Measurements from ENCODE around the gene PRIMA1.

PRIMA1 gene

DNA sequence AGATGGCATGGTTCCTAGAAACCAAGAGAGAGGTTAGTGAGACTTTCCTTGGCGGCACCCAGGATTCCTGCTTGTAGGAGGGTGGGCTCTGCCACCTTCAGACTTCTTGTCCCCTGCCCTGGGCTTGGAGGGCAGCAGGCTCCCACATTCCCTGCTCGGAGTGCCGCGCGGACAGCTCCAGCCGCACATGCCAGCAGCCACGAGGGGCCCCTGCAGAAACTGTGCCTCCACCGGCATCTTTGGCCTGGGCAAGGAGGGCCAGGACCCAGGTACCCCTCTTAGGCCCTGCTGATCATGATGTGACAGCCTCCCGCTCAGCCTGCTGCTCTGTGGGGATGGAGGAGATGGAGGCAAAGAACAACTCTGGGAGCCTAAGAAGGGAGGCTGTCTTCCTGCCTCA lies 62.3 kb downstream of the PRIMA1 start:
- Histone ChIP-seq H3K9me2 (ENCODE audit: low read depth, low read length) (no peaks in the 10 kb centered on the region), H3K36me3 (ENCODE audit: insufficient read depth, low read length) (no peaks in the 10 kb centered on the region), H3K9ac (ENCODE audit: low read length) (no peak overlapping the region), H3F3A (ENCODE audit: insufficient read depth, low read length) (no peaks in the 10 kb centered on the region), H3K9me3 (ENCODE audit: low read length) (no peaks in the 10 kb centered on the region), H3K4me2 (ENCODE audit: low read length) (no peak overlapping the region), H3K4me1 (ENCODE audit: insufficient read depth, low read length, severe bottlenecking) (no peaks in the 10 kb centered on the region), H3K27ac (ENCODE audit: low read depth, low read length, poor library complexity, severe bottlenecking) (no peak overlapping the region), H4K20me1 (ENCODE audit: insufficient read depth, low read length) (no peaks in the 10 kb centered on the region), H3K79me2 (ENCODE audit: insufficient read depth, low read length) (no peaks in the 10 kb centered on the region), H2AFZ (ENCODE audit: low read length) (no peak overlapping the region), H3K27me3 (ENCODE audit: insufficient read depth, low read length) (no peaks in the 10 kb centered on the region), H3K4me3 (ENCODE audit: low read depth, low read length, poor library complexity, severe bottlenecking) (no peak overlapping the region)
- TF ChIP-seq, protein P1, sequence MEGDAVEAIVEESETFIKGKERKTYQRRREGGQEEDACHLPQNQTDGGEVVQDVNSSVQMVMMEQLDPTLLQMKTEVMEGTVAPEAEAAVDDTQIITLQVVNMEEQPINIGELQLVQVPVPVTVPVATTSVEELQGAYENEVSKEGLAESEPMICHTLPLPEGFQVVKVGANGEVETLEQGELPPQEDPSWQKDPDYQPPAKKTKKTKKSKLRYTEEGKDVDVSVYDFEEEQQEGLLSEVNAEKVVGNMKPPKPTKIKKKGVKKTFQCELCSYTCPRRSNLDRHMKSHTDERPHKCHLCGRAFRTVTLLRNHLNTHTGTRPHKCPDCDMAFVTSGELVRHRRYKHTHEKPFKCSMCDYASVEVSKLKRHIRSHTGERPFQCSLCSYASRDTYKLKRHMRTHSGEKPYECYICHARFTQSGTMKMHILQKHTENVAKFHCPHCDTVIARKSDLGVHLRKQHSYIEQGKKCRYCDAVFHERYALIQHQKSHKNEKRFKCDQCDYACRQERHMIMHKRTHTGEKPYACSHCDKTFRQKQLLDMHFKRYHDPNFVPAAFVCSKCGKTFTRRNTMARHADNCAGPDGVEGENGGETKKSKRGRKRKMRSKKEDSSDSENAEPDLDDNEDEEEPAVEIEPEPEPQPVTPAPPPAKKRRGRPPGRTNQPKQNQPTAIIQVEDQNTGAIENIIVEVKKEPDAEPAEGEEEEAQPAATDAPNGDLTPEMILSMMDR (IDR thresholded peaks at IDR 0.05; ENCODE audit: low read length), result no peak
- TF ChIP-seq EZH2 (IDR thresholded peaks at IDR 0.05; ENCODE audit: borderline replicate concordance, low read length), result no peak

DNA sequence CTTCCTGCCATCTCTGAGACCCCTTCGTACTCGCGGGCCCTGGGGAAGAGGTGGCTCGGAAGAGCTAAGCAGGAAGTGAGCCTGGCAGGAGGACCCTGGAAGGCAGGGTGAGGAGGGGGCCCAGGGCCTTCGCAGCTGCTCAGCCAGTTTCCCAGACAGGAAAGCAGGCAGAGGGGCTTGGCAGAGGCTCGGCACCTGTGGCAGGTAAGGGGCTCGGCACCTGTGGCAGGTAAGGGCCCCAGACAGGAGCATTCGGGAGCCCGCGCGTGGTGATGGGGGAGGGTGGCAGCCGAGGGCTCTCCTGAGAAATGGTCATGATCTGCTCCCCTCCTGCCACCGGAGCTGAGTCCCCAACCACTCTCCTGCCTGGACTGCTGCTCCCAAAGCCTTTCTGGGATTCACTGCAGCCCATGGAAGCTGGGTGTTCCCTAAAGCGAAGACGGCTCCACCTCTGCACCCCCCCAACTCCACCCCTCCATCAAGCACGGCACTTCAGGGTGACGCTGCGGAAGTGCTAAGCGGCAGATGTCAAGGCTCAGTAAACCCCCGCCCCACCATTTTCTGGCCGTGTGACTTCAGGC lies 63.2 kb downstream of the PRIMA1 start:
- Histone ChIP-seq H3K4me2 (ENCODE audit: low read length) (no peak overlapping the region), H4K20me1 (ENCODE audit: insufficient read depth, low read length) (no peaks in the 10 kb centered on the region), H3K4me1 (ENCODE audit: insufficient read depth, low read length, severe bottlenecking) (no peaks in the 10 kb centered on the region), H3K9me3 (ENCODE audit: low read length) (no peaks in the 10 kb centered on the region), H3K27ac (ENCODE audit: low read depth, low read length, poor library complexity, severe bottlenecking) (no peak overlapping the region), H3K9ac (ENCODE audit: low read length) (no peak overlapping the region), H3K79me2 (ENCODE audit: insufficient read depth, low read length) (no peaks in the 10 kb centered on the region), H2AFZ (ENCODE audit: low read length) (no peak overlapping the region), H3K36me3 (ENCODE audit: insufficient read depth, low read length) (no peaks in the 10 kb centered on the region), H3K9me2 (ENCODE audit: low read depth, low read length) (no peaks in the 10 kb centered on the region), H3K27me3 (ENCODE audit: insufficient read depth, low read length) (no peaks in the 10 kb centered on the region), H3K4me3 (ENCODE audit: low read depth, low read length, poor library complexity, severe bottlenecking) (no peak overlapping the region), H3F3A (ENCODE audit: insufficient read depth, low read length) (no peaks in the 10 kb centered on the region)
- no peak for TF ChIP-seq EZH2 (IDR thresholded peaks at IDR 0.05; ENCODE audit: borderline replicate concordance, low read length)
- TF ChIP-seq, protein P1 (IDR thresholded peaks at IDR 0.05; ENCODE audit: low read length), result no peak

DNA sequence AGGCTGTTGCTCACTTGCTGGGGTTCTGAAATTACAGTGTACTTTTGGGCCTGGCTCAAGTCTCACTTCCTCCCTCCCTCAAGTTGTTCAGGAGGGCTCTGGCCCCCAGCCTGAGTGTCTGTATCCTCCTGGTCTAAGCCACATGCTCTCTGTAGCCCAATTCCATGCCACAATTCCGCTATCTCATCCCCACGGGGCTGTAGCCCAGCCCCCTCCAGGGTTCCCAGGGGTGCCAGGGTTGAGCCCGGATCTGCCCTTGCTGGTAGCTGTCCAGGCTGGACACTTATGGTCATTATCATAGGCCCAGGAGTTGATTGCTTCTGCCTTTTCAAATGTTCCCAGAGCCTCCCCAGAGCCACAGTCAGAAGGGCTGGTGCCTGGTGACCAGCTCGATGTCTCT lies 65.3 kb downstream of the PRIMA1 start:
- Histone ChIP-seq H3K27me3 (ENCODE audit: insufficient read depth, low read length) (no peaks in the 10 kb centered on the region), H3K4me2 (ENCODE audit: low read length) (no peak overlapping the region), H2AFZ (ENCODE audit: low read length) (no peak overlapping the region), H3F3A (ENCODE audit: insufficient read depth, low read length) (no peaks in the 10 kb centered on the region), H3K9me2 (ENCODE audit: low read depth, low read length) (no peaks in the 10 kb centered on the region), H3K4me1 (ENCODE audit: insufficient read depth, low read length, severe bottlenecking) (no peaks in the 10 kb centered on the region), H3K36me3 (ENCODE audit: insufficient read depth, low read length) (no peaks in the 10 kb centered on the region), H3K9ac (ENCODE audit: low read length) (no peak overlapping the region), H3K4me3 (ENCODE audit: low read depth, low read length, poor library complexity, severe bottlenecking) (no peak overlapping the region), H4K20me1 (ENCODE audit: insufficient read depth, low read length) (no peaks in the 10 kb centered on the region), H3K27ac (ENCODE audit: low read depth, low read length, poor library complexity, severe bottlenecking) (no peak overlapping the region), H3K9me3 (ENCODE audit: low read length) (no peaks in the 10 kb centered on the region), H3K79me2 (ENCODE audit: insufficient read depth, low read length) (no peaks in the 10 kb centered on the region)
- no peak for TF ChIP-seq EZH2 (IDR thresholded peaks at IDR 0.05; ENCODE audit: borderline replicate concordance, low read length)
- TF ChIP-seq, protein P1 (IDR thresholded peaks at IDR 0.05; ENCODE audit: low read length), result no peak
